Stimulated activated CD4-positive, alpha-beta T cell treated with anti-CD3 and anti-CD28 coated beads, Interleukin-1b, Interleukin-23, amount 100 ng/mL, for 48 hours (primary cell): ENCODE measurements around the gene XRCC4.
"Not testable (repeated sequence)": the region's sequence is repeated elsewhere in the genome, so short reads cannot be mapped to it uniquely, and the experiment has no call there.

Source experiments
- DNase-seq: peaks from one replicate; pipeline ENCODE4 v3.0.0-alpha.2; 2020

Gene XRCC4

DNA sequence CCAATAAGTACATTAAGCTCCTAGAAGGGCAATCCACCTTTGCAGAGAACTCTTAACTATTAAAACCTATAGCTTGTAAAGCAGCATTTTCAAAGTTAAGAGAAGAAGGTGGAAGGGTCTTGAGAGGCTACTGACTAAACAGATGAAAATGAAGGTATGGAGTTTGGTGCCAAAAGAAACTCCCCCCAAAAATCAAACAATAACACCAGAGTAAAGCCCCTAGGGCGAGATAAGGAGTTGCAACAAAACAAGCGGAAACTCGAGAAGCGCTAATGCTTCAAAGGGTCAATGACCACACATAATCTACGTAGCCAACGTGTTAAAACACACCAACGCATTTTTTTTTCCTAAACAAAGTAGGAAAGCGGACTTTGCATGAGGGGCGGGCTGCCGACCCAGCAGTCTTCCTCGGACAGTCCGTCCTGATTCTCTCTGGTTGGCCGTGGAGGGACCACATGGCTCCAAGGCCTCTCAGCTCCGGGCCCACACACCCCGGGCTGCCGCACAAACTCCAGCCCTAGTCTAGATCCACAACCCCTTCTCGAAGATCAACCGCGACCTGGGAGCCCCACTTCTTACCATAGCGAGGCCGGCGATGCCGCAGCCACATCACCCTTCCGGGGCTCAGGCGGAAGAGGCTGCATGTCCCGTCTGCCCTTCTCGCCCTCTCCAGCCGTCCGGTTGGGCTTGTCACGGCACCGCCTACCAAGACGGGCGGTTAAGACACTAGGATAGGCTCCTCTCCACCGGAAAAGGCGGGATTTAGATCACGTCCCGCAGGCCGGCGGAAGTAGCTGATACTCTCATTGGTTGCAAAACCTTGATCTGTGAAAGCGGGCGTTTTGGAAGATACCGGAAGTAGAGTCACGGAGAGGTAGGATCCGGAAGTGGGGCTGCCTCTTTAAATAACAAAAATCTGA lies at the start of gene XRCC4, which contains the start of gene TMEM167A:
Gene XRCC4 (plus strand): TSS at position 806 of the 920 bp plus-strand sequence. CDS start 27,373 bp downstream, outside the sequence.
Gene TMEM167A (minus strand): TSS at position 653 of the 920 bp plus-strand sequence. CDS start 71 bp downstream, at position 582.
- peak; percentile 96 for DNase-seq

DNA sequence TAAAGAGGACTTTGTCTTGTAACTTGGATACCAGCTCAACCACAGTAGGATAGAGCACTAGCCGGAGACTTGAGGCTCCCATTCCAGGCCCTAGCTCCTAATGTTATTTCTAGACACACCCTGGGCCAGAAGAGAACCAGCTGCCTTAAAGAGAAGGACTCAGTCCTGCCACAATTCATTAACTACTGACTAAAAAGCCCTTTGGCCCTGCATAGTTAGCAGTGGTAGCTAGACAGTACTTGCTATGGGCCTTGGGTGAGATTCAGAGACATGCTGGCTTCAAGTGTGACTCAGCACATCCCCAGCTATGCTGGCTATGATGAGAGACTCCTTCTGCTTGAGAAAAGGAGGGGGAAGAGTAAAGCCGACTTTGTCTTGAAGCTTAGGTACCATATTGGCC lies 47.4 kb upstream of the XRCC4 start:
- DNase-seq: no peak

DNA sequence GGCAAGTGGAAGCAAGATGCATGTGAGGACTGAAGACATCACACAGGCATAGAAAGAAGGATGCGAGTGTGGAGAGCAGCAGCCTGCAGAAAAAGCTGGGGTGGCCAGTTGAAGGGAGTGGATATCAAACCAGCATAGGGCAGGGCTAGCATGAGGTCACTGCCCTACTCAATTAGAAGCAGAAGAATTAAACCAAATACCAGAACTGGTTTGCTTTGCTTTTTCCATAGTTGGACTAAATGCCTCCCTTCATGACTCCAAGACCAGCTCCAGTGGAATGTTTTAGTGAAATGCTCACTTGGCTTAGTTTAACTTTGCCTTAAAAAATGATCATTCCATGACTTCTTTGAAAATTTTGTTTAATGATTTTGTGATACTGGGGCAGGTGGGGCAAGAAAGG lies 46.0 kb upstream of the XRCC4 start:
- DNase-seq: no peak

DNA sequence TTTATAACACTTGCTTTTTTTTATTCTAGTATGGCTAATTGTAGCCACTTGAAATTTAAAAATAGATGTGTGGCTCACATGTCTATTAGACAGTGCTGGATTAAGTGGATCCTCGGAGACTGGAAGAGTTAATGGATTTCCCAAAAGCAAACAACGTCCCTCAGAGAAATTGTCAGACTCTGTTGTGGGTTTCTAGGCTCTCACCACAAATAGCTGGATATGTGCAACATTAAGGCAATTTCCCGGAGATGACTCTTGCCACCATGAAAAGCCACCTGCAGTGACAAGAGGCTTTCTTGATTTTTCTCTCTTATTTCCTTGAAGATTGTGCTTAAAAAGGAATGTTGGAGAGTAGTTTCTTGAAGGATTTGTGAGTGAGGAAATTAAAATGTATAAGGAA lies 43.3 kb upstream of the XRCC4 start:
- no peak for DNase-seq

DNA sequence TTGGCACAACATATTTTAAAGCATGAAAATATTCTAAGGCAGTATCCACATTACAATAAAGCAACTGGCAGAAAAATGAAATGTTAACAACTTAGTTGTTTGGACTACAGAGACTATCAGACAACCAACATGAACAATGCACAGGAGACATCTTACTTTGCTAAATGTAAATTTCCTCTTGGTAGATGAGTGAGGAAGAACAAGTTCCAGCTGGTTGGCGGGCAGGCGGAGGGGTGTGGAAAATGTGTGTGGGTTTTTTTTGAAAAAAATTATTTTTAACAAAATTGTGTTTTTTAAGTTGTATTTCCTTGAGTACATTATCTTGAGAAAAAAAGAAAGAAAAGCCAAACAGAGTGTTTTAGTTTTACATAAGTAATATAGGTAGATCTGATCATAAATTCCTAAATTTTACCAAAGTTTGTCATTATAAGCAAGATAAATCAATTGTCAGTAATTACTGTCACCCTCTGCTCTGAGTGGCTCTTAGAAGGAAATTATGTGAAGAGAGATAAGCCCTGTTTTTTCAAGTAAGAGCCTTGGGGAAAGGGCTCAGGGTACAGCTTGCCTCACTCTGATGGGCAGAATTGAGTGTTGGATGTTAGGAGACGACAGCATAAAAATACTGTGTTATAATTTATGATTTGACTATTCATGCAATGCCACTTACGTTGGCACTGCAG lies 42.7 kb upstream of the XRCC4 start:
- no peak for DNase-seq

DNA sequence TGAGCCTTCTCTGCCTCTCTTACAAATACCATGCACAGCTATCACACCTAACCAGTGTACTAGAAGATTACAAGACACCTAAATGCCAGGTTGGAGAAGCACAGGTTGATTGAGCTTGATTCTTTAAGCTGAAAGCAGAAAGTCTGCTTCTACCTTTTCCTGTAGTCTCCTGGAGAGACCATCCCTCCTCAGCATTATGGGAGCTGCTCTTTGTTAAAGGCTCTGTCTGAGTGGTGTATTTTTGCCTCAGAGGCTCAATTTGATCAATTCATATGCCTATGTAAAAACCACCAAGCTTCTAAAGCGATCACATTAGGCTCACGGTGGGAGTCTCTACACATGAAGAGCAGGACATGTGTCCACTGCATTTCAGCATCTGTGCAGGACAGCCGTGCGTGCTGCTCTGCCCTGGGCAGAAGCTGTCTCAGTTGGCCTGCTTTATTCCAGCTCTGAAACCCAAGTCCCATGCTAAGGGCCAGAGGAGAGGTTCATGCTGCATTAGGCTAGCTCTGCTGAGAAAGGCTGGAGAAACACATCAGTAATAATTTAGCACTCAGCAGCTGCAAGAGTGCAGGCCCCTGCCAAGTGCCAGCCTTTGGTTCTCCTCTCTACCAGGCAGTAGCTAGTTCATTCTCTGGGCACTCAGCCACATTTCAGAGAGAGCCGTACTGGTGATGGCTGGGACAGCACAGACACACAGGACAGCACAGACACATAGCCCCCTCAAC lies 41.8 kb upstream of the XRCC4 start:
- no peak for DNase-seq

DNA sequence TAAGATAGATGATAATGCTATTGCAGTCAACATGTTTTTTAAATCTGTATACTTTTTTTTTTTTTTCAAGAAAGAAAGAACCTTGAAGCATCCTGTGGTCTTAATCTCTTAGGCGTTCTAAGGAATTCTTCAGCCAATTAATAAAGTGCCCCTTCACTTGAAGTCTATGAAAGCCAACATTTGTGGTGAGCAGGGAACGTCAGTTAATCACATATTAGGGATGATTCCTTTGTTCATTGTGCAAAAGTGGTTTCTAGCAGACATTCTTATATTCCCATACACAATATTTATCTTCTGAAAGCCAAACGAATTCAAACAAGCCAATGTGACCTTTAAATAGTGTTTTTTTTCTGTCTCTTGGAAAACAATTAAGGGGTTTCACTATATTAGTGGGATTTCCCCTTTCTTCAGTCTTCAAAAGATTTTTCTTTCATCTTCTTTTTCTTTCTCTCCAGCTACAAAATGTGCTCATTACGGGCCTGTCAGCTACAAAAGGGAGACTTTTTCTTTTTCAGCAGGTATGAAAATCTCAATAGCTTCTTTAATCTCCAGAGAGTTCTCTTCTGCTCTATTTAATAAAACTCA lies 40.3 kb upstream of the XRCC4 start:
- DNase-seq: no peak

DNA sequence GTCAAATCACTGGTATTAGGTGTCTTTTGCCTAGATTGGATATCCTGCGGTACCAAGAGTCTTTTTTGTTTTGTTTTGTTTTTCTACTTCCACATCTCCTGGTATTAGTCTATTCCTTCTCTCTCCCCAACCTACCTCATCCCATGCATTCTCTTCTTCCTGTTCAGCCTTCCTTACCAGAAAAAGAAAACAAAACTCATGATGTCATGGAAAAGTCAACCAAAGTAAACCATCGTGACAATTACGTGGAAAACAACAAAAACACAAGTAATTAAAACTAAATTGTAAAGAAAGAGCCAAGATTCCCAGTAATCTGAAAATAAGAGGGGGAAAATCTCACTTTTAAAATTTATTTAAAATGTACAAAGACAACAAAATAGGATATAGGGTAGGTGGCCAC lies 38.4 kb upstream of the XRCC4 start:
- DNase-seq: no peak

DNA sequence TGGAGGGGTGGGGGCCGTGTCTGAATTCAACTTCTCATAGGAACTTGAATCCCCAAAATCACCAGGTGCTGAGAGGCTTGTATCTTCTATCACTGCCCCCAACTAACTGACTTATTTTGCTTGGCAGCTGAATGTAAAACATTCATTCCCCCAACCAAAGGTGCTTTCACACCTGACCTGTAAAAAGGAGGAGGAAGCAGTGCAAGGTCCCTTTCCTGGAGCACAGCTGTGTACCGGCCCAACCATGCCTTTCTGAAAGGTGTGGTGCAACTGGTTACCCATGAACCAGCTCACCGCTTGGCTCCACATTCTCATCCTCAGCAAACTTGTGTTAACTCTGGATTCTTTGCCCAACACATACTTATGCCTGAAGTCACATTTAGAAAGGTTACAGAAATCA lies 34.8 kb upstream of the XRCC4 start:
- DNase-seq: no peak

DNA sequence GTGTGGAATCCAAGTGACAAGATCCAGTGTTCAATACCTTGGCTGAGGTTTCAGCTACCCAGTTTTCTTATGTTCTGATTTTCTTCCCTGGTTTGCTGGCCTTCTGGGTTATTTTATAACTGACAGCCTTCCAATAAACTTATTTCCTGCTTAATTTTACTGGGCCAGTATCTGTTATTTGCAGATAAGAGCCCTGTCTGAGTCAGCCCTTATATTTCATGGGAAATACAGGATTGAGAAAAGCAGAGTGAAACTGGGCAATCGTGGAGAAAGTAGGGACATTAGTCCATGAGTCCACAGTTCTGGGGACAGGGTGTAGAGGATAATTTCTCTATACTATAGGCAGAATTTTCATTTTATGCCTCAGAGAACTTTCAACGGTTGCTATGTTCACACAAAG lies 32.4 kb upstream of the XRCC4 start:
- no peak for DNase-seq

DNA sequence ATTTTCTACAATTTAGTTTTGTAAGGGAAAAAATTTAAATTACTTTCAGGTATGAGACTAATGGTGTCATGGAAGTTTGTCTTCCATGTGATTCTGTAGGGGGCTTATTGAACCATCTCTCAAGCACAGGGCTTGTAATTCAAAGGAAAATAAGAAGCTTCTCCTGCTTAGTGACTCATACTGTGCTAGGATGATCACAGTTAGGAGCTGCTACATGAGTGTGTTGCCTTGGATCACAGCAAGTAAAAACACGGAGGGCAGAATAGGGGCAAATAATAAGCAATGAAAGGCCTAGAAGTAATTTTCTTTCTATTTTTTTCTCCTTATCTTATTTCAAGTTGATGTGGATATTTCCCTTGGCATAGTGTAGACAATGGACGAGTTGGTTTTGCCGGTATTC lies 29.1 kb upstream of the XRCC4 start:
- no peak for DNase-seq

DNA sequence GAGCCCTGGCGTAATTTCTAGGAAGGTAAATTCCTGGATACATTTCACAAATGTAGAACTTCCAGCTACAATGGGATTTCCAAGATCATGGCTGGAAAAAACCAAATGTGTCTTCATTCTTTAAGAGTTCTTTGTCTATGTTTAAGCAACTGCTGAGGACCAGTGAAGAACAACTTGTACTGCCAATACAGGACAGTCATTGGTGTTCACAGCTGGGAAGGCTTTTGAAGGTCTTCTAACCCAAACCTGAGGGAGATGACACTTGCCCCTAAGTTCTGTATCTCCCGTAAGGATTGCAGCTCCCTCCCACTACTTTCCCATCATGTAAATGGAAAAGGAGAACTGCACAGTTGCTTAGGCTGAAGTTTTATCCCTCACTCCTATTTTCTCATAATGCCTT lies 28.5 kb upstream of the XRCC4 start:
- DNase-seq: no peak

DNA sequence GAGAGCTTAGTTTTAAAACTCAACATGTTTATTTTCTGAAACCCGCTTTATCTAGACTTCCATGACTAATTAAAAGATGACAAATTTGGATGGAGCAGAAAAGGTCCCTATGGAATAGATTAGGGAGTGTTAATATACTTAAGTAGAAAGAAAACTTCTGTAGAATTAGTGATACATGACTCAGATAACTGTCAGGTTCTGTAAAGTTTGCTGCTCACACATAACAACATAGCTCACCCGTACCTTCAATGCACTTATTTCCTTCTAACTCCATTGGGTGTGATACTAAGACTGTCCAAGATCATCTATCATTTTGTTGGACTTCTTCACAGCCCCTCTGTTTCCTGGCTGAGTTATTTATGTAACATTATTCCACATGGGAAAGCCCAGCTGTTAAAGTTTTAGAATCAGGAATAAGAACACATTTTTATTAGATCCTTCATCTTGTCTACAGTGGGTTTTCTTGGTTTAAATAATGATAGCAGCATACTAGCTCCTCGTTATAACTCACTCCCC lies 27.9 kb upstream of the XRCC4 start:
- no peak for DNase-seq

DNA sequence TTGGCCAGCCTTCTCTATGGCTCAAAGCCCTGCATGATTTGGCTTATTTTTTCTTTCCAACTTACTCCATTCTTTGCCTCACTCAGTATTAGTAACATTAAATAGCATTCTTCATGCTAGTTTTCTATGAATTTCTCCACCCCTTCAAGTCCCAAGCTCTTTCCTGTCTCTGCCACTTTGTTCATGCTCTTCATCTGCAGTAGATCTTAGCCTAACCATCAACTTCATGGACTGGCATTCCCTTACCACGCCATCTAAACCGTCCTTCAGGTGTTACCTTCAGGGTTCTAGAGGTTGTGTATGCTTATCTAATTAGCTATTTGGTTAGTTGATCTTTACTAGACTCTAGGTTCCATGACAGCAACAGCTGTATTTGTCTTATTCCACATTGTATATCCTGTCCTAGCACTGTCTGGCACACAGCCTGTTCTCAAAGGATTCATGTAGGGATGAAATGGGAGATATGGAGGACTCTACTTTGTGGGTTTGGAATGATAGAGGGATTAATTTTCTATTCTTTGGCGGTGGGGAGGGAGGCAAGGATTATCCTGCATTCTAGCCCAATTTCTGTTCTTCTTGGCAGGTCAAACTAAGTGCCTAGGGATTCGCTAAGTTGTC lies 26.5 kb upstream of the XRCC4 start:
- no peak for DNase-seq

DNA sequence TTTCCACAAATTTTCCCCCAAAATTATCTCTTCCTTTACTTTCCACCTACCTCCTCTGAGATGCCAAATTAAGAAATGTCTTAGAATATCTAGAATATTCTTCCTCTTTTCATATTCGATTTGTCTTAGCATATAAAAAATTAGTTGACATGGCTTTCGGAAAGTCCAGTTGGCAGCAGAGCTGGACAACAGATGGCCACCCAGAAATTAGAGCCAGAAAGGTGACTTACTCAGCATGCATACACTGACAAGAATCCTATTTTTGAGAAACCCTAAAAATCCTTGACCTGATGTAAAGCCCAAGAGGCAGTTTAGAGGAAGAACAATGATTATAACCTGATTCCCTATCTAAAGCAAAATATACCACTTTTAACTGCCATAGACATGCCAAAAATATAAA lies 22.2 kb upstream of the XRCC4 start:
- DNase-seq: no peak

DNA sequence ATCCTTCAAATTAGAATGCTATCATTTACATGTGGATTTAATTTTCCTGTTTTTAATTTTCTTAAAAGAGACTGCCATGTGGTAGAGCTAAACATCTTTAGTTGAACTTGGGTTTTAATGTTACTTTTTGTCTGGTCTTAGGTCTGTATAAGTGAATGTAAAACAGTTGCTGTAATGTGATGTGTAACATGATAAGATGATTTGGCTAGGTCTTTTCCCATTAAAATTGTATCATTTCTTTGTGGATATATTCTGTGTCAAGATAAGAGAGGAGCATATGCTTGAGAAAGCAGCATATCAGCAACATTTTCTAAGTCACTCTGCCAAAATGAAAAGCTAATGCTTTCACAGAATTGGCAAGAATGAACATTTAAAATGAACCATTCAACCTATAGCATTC lies 18.6 kb upstream of the XRCC4 start:
- no peak for DNase-seq

DNA sequence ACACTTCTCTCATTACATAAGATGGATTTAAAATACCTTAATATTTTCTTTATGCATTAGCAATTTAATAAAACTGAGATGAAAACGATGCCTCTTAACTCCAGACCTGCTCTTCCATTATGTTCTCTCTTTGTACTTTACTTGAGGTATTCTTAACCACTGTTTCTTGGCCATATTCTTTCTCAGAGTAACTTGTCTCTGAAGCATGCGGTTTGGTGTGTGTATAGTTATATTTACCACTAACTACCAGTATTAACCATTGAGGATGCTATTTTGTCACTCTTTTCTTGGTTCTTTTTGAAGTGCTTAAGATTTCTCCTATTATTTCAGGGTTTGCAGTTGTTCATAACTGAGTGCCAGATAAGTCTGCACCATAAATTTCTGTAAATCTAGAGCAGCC lies 18.0 kb upstream of the XRCC4 start:
- DNase-seq: no peak

DNA sequence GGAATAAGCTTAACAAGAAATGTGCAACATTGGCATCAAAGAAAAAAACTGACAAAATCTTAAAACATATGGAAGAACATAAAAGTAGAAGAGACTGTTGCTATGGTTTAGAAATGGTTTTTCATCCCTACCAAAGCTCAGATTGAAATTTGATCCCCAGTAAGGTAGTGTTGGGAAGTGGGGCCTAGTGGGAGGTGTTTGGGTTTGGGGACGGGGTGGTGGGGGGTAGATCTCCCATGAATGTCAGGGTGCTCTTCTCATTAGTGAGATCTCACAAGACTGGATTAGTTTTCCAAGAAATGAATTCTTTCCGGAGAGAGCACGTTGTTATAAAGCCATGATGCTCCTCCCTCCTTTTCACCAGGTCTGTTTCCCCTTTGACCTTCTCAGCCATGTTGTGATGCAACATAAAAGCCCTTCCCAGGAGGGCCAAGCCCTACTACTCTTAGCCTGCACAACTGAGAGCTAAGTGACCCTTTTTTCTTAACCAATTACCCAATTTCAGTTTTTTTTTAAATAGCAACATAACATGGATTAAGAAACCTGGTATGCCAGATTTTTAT lies 10.7 kb upstream of the XRCC4 start:
- DNase-seq: no peak

DNA sequence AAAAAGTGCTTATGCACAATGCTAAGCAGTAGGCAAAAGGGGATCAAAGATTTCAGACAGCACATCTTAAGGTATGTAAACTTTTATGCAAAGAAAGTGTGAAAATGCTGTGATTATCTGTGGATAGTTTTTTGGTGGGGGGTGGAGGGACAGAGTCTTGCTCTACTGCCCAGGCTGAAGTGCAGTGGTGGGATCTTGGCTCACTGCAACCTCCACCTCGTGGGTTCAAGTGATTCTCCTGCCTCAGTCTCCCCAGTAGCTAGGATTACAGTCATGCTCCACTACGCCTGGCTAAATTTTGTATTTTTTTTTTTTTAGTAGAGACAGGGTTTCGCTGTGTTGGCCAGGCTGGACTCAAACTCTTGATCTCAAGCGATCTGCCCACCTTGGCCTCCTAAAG lies 10.0 kb upstream of the XRCC4 start:
- not testable (repeated sequence) for DNase-seq

DNA sequence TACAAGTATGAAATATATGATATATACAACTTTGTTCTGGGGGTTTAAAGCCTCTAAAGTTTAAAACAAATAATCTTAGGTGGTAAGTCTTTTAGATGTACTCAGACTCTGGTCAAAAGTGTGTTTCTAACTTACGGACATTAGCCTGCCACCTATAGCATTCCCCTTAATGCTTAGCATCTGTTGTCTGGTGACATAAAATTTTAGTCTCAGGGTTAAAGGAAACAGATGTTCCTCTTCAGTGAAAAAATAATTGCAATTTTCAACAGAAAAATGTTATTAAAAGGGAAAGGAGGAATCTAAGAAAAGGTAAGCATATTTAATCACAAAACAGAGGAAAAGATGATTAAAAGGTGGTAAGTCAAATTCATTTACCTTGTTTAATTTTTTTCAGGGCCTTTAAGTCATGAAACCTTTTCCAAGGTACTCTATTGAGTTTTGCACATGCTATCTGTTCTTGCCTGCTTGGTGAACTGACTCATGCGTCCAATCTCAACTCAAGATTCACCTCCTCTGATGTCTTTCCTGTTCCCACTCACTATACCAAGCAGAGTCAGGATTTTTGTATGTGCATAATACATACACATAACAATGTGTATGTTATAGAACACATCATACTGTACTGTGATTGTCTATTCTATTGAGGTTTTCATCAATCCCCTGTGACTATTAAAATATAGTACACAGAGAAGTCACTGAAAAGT lies 8.1 kb upstream of the XRCC4 start:
- no peak for DNase-seq

DNA sequence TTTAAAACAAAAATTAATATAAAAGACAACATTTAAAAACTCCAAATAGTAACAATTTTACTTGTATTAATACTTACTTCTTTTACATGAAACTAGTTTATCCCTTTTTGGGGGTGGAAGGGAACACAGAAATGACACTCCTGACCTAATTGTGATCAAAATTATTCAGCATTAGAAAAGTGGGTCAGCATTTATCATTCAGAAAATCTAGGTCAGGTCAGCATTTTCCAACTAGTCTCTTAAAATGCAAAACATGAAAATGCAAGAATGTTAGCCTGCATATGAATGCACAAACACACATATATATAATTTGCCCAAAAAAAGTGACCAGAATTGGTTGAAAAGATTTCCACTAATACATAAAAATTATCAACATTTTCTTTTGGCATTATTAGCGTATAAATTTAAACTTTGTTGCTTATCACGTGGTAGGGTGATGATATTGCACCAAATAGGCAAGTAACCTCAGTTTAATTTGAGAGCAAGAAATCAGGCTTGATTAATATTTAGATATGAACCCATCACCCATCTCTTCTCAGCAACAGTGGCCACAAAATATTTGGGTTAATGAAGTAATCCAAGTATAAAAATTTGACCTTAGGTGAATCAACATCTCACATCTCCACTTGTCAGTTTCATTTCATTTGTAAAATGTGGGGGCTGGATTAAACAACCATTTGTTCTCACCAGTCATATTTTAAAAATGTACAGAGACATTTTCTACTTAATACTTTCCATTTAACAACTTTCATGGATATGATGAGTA lies 5.9 kb upstream of the XRCC4 start:
- DNase-seq: no peak
